ENCODE measurements around the gene MS4A3.

DNA sequence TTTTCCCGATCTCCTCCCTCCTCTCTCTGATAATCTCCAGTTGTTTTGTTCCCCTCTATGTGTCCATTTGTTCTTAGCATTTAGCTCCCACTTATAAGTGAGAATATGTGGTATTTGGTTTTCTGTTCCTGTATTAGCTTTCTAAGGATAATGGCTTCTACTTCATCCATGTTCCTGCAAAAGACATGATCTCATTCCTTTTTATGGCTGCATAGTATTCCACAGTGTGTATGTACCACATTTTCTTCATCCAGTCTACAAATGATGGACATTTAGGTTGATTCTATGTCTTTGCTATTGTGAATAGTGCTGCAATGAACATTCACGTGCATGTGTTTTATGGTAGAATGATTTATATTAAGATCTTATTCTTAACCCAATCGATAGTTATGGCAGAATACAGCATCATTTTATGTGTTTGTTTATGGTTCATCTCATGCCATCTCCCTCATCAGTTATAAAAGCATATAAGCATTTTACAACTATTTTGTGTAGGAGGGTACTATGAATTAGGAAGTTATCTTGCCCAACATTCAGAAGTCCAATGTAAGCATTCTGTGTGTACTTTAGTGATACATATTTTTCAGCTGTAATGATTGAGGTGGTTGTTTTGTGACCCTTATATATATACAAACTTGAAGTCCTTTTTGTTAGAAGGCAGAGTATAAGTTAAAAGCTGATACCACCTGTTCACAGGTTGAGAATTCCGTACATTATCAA, 3.2 kb downstream of the MS4A3 start:
- TF ChIP-seq GATA3 (IDR thresholded peaks at IDR 0.05; ENCODE audit: low read depth, low read length) = no peak
- no peak for TF ChIP-seq GATA2 (IDR thresholded peaks at IDR 0.05; ENCODE audit: low read depth, low read length)
